GM18868 (cell line): ENCODE results near the gene PMM2.
"Not testable (repeated sequence)": the region's sequence is repeated elsewhere in the genome, so short reads cannot be mapped to it uniquely, and the experiment has no call there.

Experiments
- ATAC-seq: cut with Tn5 transposase; IDR thresholded peaks from one replicate; pipeline ENCODE4 v1.9.1; 2021; ENCODE audit warnings: mild to moderate bottlenecking, moderate library complexity; ENCODE audit not compliant: unreplicated experiment

PMM2 gene

DNA sequence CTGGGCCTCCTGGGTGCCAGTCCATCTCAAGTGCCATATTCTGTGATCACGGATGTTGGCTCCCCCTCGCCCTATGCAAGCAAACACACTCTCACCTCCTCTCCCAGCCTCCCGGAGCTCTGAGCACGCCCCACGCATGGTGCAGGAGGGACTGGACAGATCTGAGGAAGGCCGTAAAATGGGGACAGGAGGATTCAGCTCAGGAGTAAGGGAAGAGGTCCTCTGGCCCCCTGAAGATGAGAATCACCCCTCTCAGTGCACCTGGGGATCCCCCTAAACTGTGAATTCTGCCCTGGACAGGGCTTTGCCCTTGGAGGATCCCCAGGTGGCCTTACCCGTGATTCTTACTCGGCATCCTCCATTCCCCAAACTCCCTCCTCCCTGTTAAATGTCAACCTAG is 15.8 kb upstream of the PMM2 start:
- ATAC-seq = no peak

DNA sequence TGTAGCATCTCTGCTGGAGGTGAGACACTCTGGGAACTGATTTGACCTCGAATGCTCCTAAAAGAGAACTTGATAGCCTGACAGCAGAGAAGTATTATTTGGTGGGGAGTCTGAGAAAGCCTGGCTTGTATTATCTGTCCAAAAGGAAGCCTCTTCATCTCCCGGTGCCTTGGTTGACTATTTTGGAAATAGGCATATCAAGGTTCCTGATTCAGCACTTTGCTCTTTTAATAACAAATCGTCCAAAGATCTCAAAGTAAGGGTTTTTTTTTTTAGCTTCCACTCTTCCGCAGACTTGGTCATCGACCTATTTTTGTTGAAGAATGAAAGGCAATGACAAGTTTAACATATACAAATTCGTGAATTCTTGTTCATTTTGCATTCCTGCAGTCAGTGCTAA is 15.0 kb upstream of the PMM2 start:
- no peak for ATAC-seq

DNA sequence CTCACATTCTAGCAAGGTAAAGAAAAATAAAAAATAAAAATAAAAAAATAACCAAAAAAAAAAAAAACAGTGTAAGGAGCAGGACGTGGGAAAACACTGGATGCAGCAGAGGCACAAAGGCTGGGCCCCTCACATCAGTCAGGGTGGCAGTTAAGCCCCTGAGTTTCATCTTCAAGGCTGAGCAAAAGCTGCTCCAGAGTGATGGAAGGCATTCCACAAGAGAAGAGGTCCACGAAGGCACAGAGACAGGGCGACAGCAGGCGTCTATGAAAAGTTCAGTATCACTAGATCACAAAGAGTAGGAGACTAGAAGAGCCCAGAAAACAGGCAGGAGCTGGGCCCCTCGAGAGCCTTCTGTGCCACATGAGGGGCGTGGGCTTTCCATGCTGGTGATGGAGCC is 12.2 kb upstream of the PMM2 start:
- no peak for ATAC-seq

DNA sequence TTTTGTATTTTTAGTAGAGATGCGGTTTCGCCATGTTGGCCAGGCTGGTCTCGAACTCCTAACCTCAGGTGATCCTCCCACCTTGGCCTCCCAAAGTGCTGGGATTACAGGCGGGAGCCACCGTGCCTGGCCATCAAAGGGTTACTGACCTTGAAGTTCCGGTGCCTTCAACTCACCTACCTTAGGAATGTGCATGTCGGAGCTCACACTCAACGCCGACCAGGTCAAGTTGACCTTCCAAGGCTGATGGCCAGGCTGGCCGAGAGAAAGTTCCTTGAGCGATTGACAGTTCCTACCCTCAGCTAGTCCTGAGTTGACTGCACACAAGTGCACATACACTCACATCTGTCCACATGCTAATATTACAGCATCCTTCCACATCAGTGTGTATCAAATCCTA is 11.3 kb upstream of the PMM2 start:
- not testable (repeated sequence) for ATAC-seq

DNA sequence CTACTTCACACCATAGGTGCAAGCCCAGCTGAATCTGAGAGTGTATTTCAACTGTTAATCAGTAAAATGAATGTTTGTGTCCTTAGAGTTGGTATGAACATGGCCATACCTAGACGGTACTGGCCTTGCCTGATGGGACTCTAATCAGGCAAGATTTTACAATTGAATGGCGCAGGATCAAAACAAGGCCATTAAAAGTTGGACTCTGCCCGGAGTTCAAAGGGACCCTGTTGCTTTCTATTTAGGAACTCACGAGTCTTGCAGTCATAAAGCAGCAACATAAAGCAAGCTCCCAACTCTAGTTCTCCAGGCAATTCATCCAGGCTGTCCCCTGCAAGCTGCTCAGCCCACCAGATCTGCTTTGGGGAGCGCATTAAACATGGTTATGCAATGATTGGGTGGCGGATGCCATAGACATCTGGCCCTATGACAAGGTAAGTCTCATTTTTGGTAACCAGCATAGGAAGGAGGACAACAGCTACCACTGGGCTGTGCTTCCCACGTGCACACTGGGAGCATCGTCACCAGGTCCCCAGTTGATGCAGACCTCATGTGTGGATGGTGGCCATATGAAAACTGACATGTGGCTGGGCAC is 9.0 kb upstream of the PMM2 start:
- ATAC-seq = no peak

DNA sequence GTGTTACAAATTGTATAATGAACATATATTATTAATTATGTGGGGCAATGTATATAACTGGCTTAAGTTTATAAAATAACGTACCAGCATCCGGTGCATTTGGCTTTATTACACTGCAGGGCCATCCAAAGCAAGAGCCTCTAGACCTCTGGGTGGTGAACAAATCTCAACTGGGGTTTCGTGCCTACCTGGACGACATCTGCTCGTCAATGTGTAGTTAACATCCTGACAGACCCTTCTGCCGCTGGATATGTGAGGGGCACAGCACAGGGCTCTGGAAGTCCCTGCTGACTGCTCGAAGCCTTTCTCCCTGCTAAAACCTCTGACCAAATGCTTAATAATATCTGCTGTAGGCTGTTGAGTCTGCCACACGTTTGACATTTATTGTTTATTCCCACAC is 2.5 kb upstream of the PMM2 start:
- no peak for ATAC-seq

DNA sequence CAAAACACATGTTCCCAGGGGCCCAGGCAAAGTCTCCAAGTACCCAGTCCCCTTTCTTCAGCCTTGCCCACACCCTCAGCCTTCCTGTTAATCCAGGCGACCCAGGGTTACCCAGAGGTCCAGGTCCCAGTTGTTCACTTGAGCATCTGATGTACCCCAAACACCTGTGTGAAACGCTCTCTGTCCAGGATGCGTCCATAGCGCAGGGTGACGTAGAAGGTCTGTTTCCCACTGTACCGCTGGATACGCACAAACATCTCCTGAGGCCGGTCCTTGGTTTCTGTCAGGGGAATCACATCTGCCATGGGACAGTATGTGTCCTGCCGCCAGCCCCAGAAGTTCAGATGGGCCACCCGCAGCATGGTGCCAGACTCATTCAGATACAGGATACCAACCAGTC is 1.8 kb upstream of the PMM2 start:
- no peak for ATAC-seq

DNA sequence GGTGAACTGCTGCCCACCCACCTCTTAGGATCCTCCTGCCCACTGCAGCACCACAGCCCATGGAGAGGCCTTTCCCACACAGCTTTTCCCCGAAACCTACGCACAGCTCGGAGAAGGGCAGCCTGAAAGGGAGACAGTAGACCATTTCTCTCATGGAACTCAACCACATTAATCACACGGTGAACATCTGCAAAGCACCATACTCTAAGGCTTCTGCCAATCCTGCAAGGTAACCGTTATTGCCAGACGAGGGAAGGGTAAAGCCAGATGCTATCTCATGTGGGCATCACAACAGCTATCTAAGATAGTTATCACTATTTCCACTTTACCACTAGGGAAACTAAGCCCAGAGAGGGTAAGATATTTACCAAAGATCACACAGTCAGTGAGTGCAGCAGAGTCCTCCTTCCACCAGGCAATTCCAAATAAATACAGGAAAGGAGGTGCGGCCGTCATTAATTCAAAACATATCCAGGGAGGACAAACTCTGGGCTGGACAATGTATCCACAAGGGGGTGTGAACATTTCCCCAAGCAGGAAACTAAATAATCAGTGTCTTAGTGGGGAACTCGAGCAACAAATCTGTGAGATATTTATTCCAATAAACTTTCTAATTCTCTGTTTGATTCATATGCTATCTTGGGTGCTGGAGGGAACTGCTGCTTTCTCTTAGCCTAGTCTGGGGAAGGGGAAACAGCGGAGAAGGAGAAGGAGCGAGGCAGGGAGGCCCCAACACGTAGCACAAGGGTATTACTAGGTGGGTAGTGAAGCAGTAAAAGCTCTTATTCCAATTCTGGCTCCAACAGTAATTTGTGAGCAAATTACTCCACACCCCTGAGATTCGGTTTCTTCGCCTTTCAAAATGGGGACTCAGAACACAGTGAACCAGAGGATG is 923 bp upstream of the PMM2 start:
- peak; percentile 1 for ATAC-seq

DNA sequence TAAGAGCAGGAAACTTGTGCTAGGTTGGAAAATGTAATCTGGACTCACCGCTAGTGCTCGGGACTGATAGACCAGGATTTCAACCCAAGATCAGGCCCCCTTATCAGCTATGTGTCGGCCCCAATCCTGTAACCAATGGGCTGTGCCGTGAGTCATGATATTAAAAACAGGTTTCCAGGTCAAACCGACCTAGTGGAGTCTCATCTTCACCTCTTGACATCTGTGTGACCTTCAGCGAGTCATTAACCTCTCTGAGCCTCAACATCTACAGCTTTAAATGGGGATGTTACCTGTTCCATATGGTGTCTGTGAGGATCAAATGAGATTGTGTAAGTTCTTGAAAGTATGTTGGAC is 512 bp downstream of the PMM2 start:
- ATAC-seq = peak; percentile 1

DNA sequence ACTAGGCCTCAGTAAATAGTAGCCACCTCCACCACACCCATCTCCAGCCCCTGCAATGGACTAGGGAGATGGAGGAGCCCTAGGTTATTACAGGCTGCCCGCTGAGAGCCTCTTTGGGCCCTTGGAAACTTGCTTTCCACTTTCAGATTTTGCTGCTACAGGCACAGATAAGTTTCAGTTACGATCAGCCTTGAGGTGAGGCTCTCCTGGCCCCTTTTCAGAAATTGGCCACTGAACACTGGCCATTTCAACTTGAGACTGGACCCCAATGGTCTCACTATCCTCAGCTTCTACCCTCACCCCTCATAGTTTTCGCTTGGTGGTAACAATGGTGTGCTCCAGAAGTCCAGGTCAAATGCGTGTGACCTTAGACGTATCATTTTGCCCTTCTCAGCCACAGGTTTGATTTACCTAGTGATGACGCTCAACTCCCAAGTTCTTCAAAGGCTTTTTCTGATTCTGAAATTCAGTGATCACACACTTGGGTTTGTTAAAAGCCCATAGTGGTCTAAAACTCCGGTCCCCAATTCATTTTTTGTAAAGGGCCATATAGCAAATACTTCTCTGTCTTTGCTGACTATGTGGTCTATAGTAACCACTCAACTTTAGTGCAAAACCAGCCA is 1.0 kb downstream of the PMM2 start:
- ATAC-seq = no peak

DNA sequence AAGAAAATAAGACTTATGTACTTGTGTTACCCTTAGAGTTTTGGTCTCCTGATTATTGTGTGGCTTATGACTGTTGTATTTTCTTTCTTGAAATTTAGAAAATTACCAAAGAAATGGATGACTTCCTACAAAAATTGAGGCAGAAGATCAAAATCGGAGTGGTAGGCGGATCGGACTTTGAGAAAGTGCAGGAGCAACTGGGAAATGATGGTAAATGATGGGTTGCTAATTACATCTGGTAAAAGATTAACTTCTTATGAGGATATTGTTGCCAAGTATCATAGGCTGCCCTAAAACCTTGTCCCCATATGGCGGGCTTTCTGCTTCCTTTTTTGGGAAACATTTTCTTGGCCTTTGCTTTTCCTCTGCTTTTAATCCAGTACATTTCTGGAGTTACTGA is 4.1 kb downstream of the PMM2 start:
- ATAC-seq = no peak

DNA sequence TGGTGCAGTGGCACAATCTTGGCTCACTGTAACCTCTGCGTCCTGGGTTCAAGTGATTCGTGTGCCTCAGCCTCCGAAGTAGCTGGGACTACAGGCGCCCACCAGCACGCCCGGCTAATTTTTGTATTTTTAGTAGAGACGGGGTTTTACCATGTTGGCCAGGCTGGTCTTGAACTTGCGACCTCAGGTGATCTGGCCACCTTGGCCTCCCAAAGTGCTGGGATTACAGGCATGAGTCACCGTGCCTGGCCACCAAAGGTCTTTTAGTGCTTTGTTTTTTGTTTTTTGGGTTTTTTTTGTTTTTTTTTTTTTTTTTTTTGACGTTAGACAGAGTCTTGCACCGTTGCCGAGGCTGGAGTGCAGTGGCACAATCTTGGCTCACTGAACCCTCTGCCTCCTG is 6.1 kb downstream of the PMM2 start:
- ATAC-seq = not testable (repeated sequence)

DNA sequence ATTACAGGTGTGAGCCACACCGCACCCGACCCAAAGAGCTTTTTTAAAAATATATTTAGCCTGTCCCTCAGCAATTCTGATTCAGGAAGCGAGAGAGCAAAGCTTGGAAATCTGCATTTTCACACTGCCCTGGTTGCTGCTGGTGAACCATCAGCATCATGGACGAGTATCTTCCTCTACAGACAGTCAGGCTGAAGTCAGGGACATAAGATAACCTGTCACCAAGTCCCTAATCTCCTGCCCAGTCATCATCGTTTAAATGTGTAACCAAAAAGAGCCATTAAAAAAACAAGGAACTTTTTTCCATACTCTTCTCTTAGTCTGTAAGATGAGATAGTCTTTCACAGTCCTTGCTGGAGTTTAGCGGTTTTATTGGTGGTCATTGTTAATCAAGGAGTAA is 6.7 kb downstream of the PMM2 start:
- ATAC-seq = no peak

DNA sequence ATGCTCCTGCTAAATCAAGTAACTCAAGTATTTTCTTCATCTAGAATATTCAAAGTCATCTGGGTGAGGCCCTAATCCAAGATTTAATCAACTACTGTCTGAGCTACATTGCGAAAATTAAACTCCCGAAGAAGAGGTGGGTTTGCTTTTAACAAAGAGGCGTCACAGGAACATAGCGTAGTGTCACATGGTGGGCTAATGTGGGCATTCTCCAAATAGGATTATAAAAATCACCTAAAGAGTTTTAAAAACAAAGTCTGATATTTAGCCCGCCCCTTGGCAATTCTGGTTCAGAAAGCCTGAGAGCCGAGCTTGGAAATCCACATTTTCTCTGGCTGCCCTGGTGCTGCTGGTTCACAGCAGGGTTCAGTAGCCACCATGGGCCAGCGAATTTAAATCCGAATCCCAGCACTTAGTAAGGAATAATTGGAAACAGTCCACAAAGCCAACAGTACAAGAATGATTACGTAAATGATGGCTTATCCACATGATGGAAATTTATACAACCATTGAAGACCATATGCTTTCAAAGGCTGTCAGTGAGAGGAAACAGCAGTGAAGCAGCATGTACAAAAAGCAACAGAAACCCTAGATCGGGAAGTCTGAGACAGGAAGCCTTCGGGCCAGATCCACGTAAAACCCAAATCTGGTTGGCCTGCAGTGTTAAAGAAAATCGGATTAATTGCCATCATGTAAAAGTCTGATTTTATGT is 8.8 kb downstream of the PMM2 start:
- ATAC-seq = no peak

DNA sequence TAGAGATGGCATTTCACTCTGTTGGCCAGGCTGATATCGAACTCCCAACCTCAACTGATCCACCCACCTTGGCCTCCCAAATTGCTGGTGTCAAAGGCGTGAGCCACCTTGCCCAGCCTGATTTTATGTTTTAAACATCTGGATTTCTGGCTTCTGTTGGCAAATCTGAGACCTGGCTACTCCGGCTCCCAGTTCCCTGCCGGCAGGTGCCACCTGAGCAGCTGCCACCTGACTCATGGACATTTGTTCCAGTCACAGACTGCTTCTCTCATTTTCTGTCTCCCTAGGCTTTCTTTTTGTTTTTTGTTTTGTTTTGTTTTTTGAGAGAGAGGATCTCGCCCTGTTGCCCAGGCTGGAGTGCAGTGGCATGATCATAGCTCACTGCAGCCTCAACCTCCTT is 9.6 kb downstream of the PMM2 start:
- ATAC-seq = no peak

DNA sequence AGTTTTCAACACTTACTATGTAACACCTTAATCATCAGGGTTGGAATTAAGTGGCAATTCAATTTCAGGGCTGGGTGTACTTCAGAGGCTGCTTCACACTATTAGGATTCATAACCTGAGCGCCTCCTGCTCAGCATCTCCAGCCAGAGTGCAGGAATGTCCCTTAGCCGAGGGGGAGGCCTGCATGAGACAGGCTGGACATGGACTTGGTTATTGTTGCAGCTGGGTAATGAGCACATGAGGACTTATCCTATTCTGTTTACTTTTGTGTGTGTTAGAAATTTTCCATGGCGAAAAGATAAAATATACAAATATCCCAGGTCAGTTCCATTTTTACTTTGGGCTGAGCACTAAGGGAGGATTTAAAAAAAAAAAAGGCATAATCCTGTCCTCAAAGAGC is 10.4 kb downstream of the PMM2 start:
- no peak for ATAC-seq

DNA sequence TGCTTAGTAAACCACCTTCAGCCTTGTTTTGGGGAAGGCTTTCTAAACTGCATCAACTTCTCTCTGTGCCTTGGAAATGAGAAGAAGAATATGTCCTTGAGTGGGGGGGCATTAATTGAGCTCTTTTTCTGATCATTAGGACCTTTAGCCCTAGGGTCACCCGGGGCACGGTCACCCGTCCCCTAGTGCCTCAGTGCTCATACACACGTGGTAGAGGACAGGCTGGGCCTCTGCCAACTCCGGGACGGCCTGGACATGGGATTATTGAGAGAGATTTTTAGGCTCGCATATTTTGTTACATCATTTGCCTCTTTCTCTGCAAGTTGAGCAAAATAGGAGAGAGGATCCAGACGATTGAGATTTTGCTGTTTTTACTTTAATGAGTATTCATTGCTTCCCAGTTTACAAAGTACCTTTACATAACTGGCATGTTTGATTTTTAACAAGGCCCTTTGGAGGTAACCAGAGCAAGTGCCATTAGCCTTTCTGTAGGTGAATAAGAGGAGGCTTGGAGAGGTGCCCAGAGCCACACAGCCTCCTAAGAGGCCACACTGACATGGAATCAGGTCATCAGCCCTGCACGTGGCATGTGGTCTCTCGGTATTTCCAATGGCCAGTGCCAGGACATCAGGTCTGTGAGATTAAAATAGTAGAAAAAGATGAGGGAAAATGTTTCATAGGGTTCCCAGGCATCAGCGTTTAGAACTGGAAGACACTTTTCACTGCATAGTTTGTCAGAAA is 11.1 kb downstream of the PMM2 start:
- no peak for ATAC-seq

DNA sequence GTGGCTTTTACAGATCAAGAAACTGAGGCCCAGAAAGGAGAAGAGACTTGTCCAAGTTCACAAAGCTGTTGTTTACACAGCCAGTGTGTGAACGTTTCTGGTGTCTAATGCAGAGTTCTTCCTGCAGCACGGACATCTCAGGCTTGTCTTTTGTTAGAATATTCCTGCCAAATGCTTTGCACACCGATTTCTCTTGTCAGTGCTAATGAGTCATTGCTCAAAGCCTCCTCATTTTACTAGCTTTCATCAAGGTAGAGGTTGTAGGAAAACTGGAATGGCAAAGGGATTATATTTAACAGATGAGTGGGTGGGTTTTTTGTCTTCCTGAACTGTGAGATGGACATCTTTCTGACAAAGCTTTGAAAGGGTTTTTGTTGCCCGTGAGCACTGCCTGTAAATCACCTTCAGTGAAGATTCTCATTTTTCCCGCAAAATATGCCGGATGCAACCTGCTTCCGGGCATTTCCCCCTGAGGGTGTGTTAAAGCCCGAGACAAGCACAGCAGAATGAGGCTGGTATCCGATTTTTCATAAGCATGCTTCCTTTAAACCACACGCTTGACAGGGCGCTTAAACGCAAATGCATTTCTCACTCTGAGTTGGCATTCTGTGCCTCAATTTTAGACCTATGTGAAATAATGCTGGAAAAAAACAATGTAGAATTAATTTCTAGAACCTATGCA is 14.7 kb downstream of the PMM2 start:
- ATAC-seq = no peak

DNA sequence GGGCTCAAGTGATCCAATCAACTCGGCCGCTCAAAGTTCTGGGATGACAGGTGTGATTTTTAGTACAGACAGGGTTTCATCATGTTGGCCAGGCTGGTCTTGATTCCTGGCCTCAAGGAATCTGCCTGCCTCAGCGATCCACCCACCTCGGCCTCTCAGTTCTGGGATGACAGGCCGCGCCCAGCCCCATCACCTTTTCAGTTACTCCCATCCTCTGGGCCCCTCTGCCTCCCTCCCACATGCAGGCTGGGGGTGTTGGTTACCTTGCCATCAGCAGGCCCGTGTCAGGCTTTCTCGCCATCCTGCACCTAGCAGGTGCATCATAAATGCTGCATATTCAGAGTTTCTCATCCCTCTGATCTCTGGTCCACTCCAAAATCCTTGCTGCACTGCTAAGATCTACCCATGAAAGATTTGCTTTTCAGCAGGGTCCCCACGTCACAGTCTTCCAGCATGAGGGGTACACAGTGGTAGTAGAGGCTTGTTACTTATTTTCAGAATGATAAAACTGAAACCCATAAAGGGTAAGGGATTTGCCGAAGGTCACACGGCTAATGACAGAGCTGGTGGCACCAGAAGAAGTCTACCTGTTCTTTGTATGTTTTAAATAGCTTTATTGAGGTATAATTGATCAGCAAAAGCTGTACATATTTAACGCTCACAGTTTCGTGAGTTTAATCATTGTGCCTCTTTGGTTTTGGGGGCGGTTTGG is 16.6 kb downstream of the PMM2 start:
- peak; percentile 52 for ATAC-seq
